ENCODE measurements around the gene MED12L.

The MED12L gene

GRCh38 chr3:151293127-151293526 is 207.7 kb downstream of the MED12L start:
- Histone ChIP-seq H3K4me2 (ENCODE audit: low read length) (no peak overlapping the region), H4K5ac (ENCODE audit: low read length) (no peak overlapping the region), H3K56ac (ENCODE audit: low read length) (no peak overlapping the region), H3K27me3 (ENCODE audit: insufficient read depth, low read length, poor library complexity) (no peaks in the 10 kb centered on the region), H3K9ac (ENCODE audit: low read length) (no peak overlapping the region), H3K23ac (ENCODE audit: low read length) (no peak overlapping the region), H3K4ac (ENCODE audit: low read depth, low read length) (no peak overlapping the region), H3K79me2 (ENCODE audit: control insufficient read depth, insufficient read depth, low read length) (no peaks in the 10 kb centered on the region), H3K36me3 (ENCODE audit: control insufficient read depth, insufficient read depth, low read length) (no peaks in the 10 kb centered on the region), H2BK15ac (replicated peaks; ENCODE audit: low read depth) (no peak overlapping the region), H2BK120ac (ENCODE audit: low read depth, low read length) (no peak overlapping the region), H3K79me1 (ENCODE audit: low read length) (no peaks in the 10 kb centered on the region), H3K27ac (ENCODE audit: low read depth, low read length) (no peak overlapping the region), H2AK5ac (ENCODE audit: low read length) (no peak overlapping the region), H3K4me3 (ENCODE audit: low read length) (no peak overlapping the region), H4K8ac (ENCODE audit: low read depth, low read length) (no peak overlapping the region), H3K4me1 (ENCODE audit: control insufficient read depth, low read depth, low read length) (no peaks in the 10 kb centered on the region), H2BK5ac (ENCODE audit: low read length) (no peak overlapping the region), H3K18ac (ENCODE audit: low read length) (no peak overlapping the region)
- peak; percentile 54 for DNase-seq
- WGBS (ENCODE audit: extremely low coverage, insufficient coverage, low lambda C conversion rate), result no CpG with 5 or more reads among the region's 6 CpGs

DNA sequence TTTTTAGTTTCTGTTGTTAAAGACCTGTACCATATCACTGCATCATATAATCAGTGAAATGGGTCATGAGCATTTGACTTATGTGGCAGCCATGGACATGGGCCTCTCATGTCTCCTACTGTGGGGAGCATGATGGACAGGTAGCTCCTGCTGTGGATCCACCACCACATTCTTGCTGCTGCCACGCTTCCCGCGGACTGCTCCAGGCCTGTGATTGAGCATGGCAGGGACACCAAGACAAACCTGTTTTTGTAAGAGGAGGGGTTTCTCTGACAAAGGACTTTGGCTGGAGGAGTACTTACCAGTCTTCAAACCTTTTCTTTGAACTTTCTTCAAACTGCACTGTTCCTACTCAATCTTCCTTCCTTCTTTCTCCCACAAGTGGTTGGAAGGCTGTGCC is 210.8 kb downstream of the MED12L start:
- Histone ChIP-seq H3K36me3 (ENCODE audit: control insufficient read depth, insufficient read depth, low read length) (no peaks in the 10 kb centered on the region), H3K56ac (ENCODE audit: low read length) (no peak overlapping the region), H3K4me1 (ENCODE audit: control insufficient read depth, low read depth, low read length) (no peaks in the 10 kb centered on the region), H3K4me2 (ENCODE audit: low read length) (no peak overlapping the region), H3K27me3 (ENCODE audit: insufficient read depth, low read length, poor library complexity) (no peaks in the 10 kb centered on the region), H2BK15ac (replicated peaks; ENCODE audit: low read depth) (no peak overlapping the region), H3K27ac (ENCODE audit: low read depth, low read length) (no peak overlapping the region), H2BK5ac (ENCODE audit: low read length) (no peak overlapping the region), H3K4ac (ENCODE audit: low read depth, low read length) (no peak overlapping the region), H2BK120ac (ENCODE audit: low read depth, low read length) (no peak overlapping the region), H3K9ac (ENCODE audit: low read length) (no peak overlapping the region), H3K79me1 (ENCODE audit: low read length) (no peaks in the 10 kb centered on the region), H3K18ac (ENCODE audit: low read length) (no peak overlapping the region), H4K8ac (ENCODE audit: low read depth, low read length) (no peak overlapping the region), H3K4me3 (ENCODE audit: low read length) (no peak overlapping the region), H3K79me2 (ENCODE audit: control insufficient read depth, insufficient read depth, low read length) (no peaks in the 10 kb centered on the region), H4K5ac (ENCODE audit: low read length) (no peak overlapping the region), H2AK5ac (ENCODE audit: low read length) (no peak overlapping the region), H3K23ac (ENCODE audit: low read length) (no peak overlapping the region)
- WGBS (ENCODE audit: extremely low coverage, insufficient coverage, low lambda C conversion rate), result no CpG with 5 or more reads among the region's 3 CpGs
- DNase-seq, result peak; percentile 49

DNA sequence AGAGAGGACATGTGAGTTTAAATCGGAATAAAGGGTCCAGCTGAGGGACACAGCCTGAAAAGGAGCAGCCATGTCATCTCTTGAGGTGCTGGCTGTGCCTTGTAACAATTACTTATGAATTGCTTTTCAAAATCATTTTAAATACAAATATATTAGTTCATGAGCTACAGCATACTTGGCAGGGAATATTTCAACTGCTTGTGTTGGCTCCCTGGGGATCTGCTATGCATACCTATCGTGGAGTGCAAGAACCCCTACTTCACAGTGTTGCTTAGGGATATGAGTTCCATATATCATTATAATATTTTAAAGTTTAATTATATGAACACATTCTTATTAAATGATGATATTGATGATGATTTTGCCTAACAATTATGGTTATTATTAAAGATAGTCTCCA is 212.0 kb downstream of the MED12L start:
- no peak for DNase-seq
- no peak overlapping the region for H4K8ac ChIP-seq (ENCODE audit: low read depth, low read length)
- no peaks in the 10 kb centered on the region for H3K27me3 ChIP-seq (ENCODE audit: insufficient read depth, low read length, poor library complexity)
- no peak overlapping the region for H2BK5ac ChIP-seq (ENCODE audit: low read length)
- no peak overlapping the region for H2BK120ac ChIP-seq (ENCODE audit: low read depth, low read length)
- H3K79me2 ChIP-seq (ENCODE audit: control insufficient read depth, insufficient read depth, low read length), result no peaks in the 10 kb centered on the region
- no peak overlapping the region for H2AK5ac ChIP-seq (ENCODE audit: low read length)
- no peaks in the 10 kb centered on the region for H3K4me1 ChIP-seq (ENCODE audit: control insufficient read depth, low read depth, low read length)
- no peak overlapping the region for H3K4ac ChIP-seq (ENCODE audit: low read depth, low read length)
- no peak overlapping the region for H3K23ac ChIP-seq (ENCODE audit: low read length)
- H3K4me2 ChIP-seq (ENCODE audit: low read length), result no peak overlapping the region
- no peak overlapping the region for H3K4me3 ChIP-seq (ENCODE audit: low read length)
- no CpG with 5 or more reads among the region's 2 CpGs for WGBS (ENCODE audit: extremely low coverage, insufficient coverage, low lambda C conversion rate)
- H3K36me3 ChIP-seq (ENCODE audit: control insufficient read depth, insufficient read depth, low read length), result no peaks in the 10 kb centered on the region
- no peak overlapping the region for H4K5ac ChIP-seq (ENCODE audit: low read length)
- H3K18ac ChIP-seq (ENCODE audit: low read length), result no peak overlapping the region
- no peaks in the 10 kb centered on the region for H3K79me1 ChIP-seq (ENCODE audit: low read length)
- no peak overlapping the region for H2BK15ac ChIP-seq (replicated peaks; ENCODE audit: low read depth)
- H3K9ac ChIP-seq (ENCODE audit: low read length), result no peak overlapping the region
- no peak overlapping the region for H3K56ac ChIP-seq (ENCODE audit: low read length)
- H3K27ac ChIP-seq (ENCODE audit: low read depth, low read length), result no peak overlapping the region

DNA sequence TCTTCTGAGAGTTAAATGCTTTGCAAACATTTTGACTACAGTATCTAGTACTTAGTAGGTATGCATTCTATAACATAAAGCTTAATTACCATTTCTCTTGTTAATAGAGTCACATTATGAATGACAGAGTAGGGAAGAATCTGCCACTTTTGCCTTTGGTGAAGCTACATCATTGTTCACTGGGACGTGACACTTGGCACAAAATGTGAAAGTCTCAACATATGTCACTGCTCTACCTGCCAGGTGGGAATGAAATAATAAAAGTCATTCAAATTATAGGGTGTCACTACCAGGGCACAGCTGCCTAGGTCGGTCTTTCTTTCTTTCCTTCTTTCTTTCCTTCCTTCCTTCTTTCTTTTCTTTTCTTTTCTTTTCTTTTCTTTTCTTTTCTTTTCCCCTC is 213.5 kb downstream of the MED12L start:
- Histone ChIP-seq H3K18ac (ENCODE audit: low read length) (no peak overlapping the region), H3K4me1 (ENCODE audit: control insufficient read depth, low read depth, low read length) (no peaks in the 10 kb centered on the region), H3K4me2 (ENCODE audit: low read length) (no peak overlapping the region), H3K27ac (ENCODE audit: low read depth, low read length) (no peak overlapping the region), H2AK5ac (ENCODE audit: low read length) (no peak overlapping the region), H4K8ac (ENCODE audit: low read depth, low read length) (no peak overlapping the region), H2BK5ac (ENCODE audit: low read length) (no peak overlapping the region), H3K27me3 (ENCODE audit: insufficient read depth, low read length, poor library complexity) (no peaks in the 10 kb centered on the region), H3K4me3 (ENCODE audit: low read length) (no peak overlapping the region), H2BK15ac (replicated peaks; ENCODE audit: low read depth) (no peak overlapping the region), H3K23ac (ENCODE audit: low read length) (no peak overlapping the region), H3K9ac (ENCODE audit: low read length) (no peak overlapping the region), H3K79me2 (ENCODE audit: control insufficient read depth, insufficient read depth, low read length) (no peaks in the 10 kb centered on the region), H3K36me3 (ENCODE audit: control insufficient read depth, insufficient read depth, low read length) (no peaks in the 10 kb centered on the region), H3K79me1 (ENCODE audit: low read length) (no peaks in the 10 kb centered on the region), H2BK120ac (ENCODE audit: low read depth, low read length) (no peak overlapping the region), H3K4ac (ENCODE audit: low read depth, low read length) (no peak overlapping the region), H4K5ac (ENCODE audit: low read length) (no peak overlapping the region), H3K56ac (ENCODE audit: low read length) (no peak overlapping the region)
- DNase-seq, result no peak
- no CpG with 5 or more reads among the region's 2 CpGs for WGBS (ENCODE audit: extremely low coverage, insufficient coverage, low lambda C conversion rate)

GRCh38 chr3:151300539-151300938 is 215.1 kb downstream of the MED12L start:
- no peak overlapping the region for H2BK120ac ChIP-seq (ENCODE audit: low read depth, low read length)
- H4K5ac ChIP-seq (ENCODE audit: low read length), result no peak overlapping the region
- H3K27me3 ChIP-seq (ENCODE audit: insufficient read depth, low read length, poor library complexity), result no peaks in the 10 kb centered on the region
- H4K8ac ChIP-seq (ENCODE audit: low read depth, low read length), result no peak overlapping the region
- no peak overlapping the region for H3K4ac ChIP-seq (ENCODE audit: low read depth, low read length)
- no peak overlapping the region for H3K23ac ChIP-seq (ENCODE audit: low read length)
- H3K9ac ChIP-seq (ENCODE audit: low read length), result no peak overlapping the region
- no CpG with 5 or more reads among the region's 1 CpG for WGBS (ENCODE audit: extremely low coverage, insufficient coverage, low lambda C conversion rate)
- no peak for DNase-seq
- no peak overlapping the region for H2AK5ac ChIP-seq (ENCODE audit: low read length)
- H3K27ac ChIP-seq (ENCODE audit: low read depth, low read length), result no peak overlapping the region
- no peak overlapping the region for H2BK15ac ChIP-seq (replicated peaks; ENCODE audit: low read depth)
- H3K36me3 ChIP-seq (ENCODE audit: control insufficient read depth, insufficient read depth, low read length), result no peaks in the 10 kb centered on the region
- H3K79me2 ChIP-seq (ENCODE audit: control insufficient read depth, insufficient read depth, low read length), result no peaks in the 10 kb centered on the region
- H3K4me1 ChIP-seq (ENCODE audit: control insufficient read depth, low read depth, low read length), result peaks cover 5% of the 10 kb centered on the region
- H3K4me2 ChIP-seq (ENCODE audit: low read length), result no peak overlapping the region
- no peak overlapping the region for H3K18ac ChIP-seq (ENCODE audit: low read length)
- no peak overlapping the region for H2BK5ac ChIP-seq (ENCODE audit: low read length)
- H3K79me1 ChIP-seq (ENCODE audit: low read length), result no peaks in the 10 kb centered on the region
- H3K56ac ChIP-seq (ENCODE audit: low read length), result no peak overlapping the region
- no peak overlapping the region for H3K4me3 ChIP-seq (ENCODE audit: low read length)

DNA sequence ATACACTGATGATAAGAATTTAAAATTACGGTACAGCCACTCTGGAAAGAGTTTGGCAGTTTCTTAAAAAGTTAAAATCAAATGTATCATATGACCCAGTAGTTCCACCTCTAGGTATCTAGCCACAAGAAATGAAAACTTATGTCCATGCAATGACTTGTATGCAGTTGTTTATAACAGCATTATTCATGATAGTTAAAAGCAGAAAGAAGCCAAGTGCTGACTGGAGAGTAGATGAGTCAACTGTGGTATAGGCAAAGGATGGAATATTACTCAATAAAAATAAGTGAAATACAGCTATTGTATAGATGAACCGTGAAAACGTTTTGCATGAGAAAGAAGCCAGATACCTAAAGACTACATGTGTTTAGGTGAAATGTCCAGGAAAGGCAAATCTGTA is 216.3 kb downstream of the MED12L start:
- Histone ChIP-seq H3K4me2 (ENCODE audit: low read length) (no peak overlapping the region), H3K9ac (ENCODE audit: low read length) (no peak overlapping the region), H3K79me1 (ENCODE audit: low read length) (no peaks in the 10 kb centered on the region), H2AK5ac (ENCODE audit: low read length) (no peak overlapping the region), H3K4me3 (ENCODE audit: low read length) (no peak overlapping the region), H3K36me3 (ENCODE audit: control insufficient read depth, insufficient read depth, low read length) (no peaks in the 10 kb centered on the region), H2BK120ac (ENCODE audit: low read depth, low read length) (no peak overlapping the region), H2BK5ac (ENCODE audit: low read length) (no peak overlapping the region), H3K79me2 (ENCODE audit: control insufficient read depth, insufficient read depth, low read length) (no peaks in the 10 kb centered on the region), H3K18ac (ENCODE audit: low read length) (no peak overlapping the region), H3K27ac (ENCODE audit: low read depth, low read length) (no peak overlapping the region), H3K27me3 (ENCODE audit: insufficient read depth, low read length, poor library complexity) (no peaks in the 10 kb centered on the region), H3K4ac (ENCODE audit: low read depth, low read length) (no peak overlapping the region), H4K5ac (ENCODE audit: low read length) (no peak overlapping the region), H3K56ac (ENCODE audit: low read length) (no peak overlapping the region), H4K8ac (ENCODE audit: low read depth, low read length) (no peak overlapping the region), H3K4me1 (ENCODE audit: control insufficient read depth, low read depth, low read length) (peaks cover 16% of the 10 kb centered on the region), H3K23ac (ENCODE audit: low read length) (no peak overlapping the region), H2BK15ac (replicated peaks; ENCODE audit: low read depth) (no peak overlapping the region)
- no CpG with 5 or more reads among the region's 3 CpGs for WGBS (ENCODE audit: extremely low coverage, insufficient coverage, low lambda C conversion rate)
- DNase-seq, result no peak
